ENCODE results near the gene SP2.

- TF ChIP-seq CTCF (IDR thresholded peaks at IDR 0.05) (no peak), EZH2 (IDR thresholded peaks at IDR 0.05) (no peak), EZH2phosphoT487 (IDR thresholded peaks at IDR 0.05) (no peak)
Measured at GRCh38 chr17:47925678-47925988, 29.6 kb downstream of the SP2 start.

Data from neural progenitor cell (in vitro differentiated cells).